H1 (cell line): ENCODE data around the gene CHRM4. TPM values are rescaled to one million over a fixed set of nuclear protein-coding genes. Genes with fewer than 3 reads are reported as not detected.

Experiments used
- CTCF ChIA-PET: fragments of 300-600 bp; sonication (Branson Sonifier 250); formaldehyde crosslinking; loops from one replicate; lab custom pipeline; 2021; ENCODE audit not compliant: partially characterized antibody; lab: Charles Lee
- POLR2A ChIA-PET: fragments of 300-600 bp; sonication (Branson Sonifier 250); formaldehyde crosslinking; loops from one replicate; lab custom pipeline; 2021; ENCODE audit warnings: inconsistent platforms; ENCODE audit not compliant: partially characterized antibody; lab: Charles Lee
- DNase-seq, 2 experiments: peaks; one replicate each; pipeline versions ENCODE4 v3.0.0 to v3.0.0-alpha.2; 2010 to 2022; ENCODE audit warnings: low spot score in 2 of 2, low read depth in 1 of 2, mixed read lengths in 1 of 2
- FAIRE-seq: peaks from 2 replicates; lab custom pipeline; 2011; peaks lifted over from hg19 to GRCh38; lab: Jason Lieb, UNC
- H2AFZ ChIP-seq: 2 replicates; pipeline ENCODE4 v1.8.1; 2012; ENCODE audit warnings: low read length, inconsistent platforms
- H2AK5ac ChIP-seq: 2 replicates; pipeline ENCODE4 v1.6.1; 2013; ENCODE audit warnings: low read depth, low read length
- H2BK120ac ChIP-seq: replicated peaks from 2 replicates; pipeline ENCODE3; 2013; ENCODE audit warnings: low read depth, low read length, inconsistent platforms
- H2BK12ac ChIP-seq: 2 replicates; pipeline ENCODE4 v1.6.1; 2013; ENCODE audit warnings: low read depth, low read length
- H2BK15ac ChIP-seq: 2 replicates; pipeline ENCODE4 v1.6.1; 2013; ENCODE audit warnings: low read length
- H2BK20ac ChIP-seq: 2 replicates; pipeline ENCODE4 v1.6.1; 2013; ENCODE audit warnings: low read length
- H2BK5ac ChIP-seq: 2 replicates; pipeline ENCODE4 v1.6.1; 2013; ENCODE audit warnings: low read depth, low read length
- H3K14ac ChIP-seq: 2 replicates; pipeline ENCODE4 v1.6.1; 2013; ENCODE audit warnings: inconsistent platforms; ENCODE audit not compliant: insufficient read length
- H3K18ac ChIP-seq: 2 replicates; pipeline ENCODE4 v1.6.1; 2013; ENCODE audit warnings: low read length; ENCODE audit errors: extremely low read depth
- H3K23ac ChIP-seq: 2 replicates; pipeline ENCODE4 v1.6.1; 2013; ENCODE audit warnings: inconsistent platforms; ENCODE audit not compliant: insufficient read length
- H3K23me2 ChIP-seq: 2 replicates; pipeline ENCODE4 v1.6.1; 2013; ENCODE audit warnings: low read depth, low read length
- H3K27ac ChIP-seq: 2 replicates; pipeline ENCODE4 v1.6.1; 2011; ENCODE audit warnings: low read depth, low read length, inconsistent platforms
- H3K27me3 ChIP-seq, 4 experiments: replicated peaks in 1 of 4; 1 replicate in 1 of 4; 2 replicates in 3 of 4; pipeline versions ENCODE4 v1.6.1 to v1.8.1; 2011 to 2013; ENCODE audit warnings: low read length in 3 of 4, mild to moderate bottlenecking in 3 of 4, inconsistent platforms in 2 of 4, mixed read lengths in 2 of 4, moderate library complexity in 1 of 4; ENCODE audit not compliant: control insufficient read depth in 3 of 4, insufficient read depth in 3 of 4; ENCODE audit errors: extremely low read depth in 1 of 4
- H3K36me3 ChIP-seq, 4 experiments: 2 replicates each; pipeline versions ENCODE4 v1.6.1 to v1.8.1; 2011 to 2013; ENCODE audit warnings: mild to moderate bottlenecking in 4 of 4, low read length in 3 of 4, moderate library complexity in 2 of 4, control low read depth in 1 of 4, inconsistent platforms in 1 of 4; ENCODE audit not compliant: insufficient read depth in 4 of 4, control insufficient read depth in 2 of 4
- H3K4ac ChIP-seq: replicated peaks from 2 replicates; pipeline ENCODE3; 2013; ENCODE audit warnings: low read length, low read depth, mixed read lengths, inconsistent platforms; ENCODE audit not compliant: insufficient read length
- H3K4me1 ChIP-seq, 4 experiments: replicated peaks in 1 of 4; 1 replicate in 1 of 4; 2 replicates in 3 of 4; pipeline versions ENCODE4 v1.6.1 to v1.8.1; 2011 to 2013; ENCODE audit warnings: low read length in 3 of 4, inconsistent platforms in 2 of 4, mixed read lengths in 1 of 4; ENCODE audit not compliant: insufficient read depth in 4 of 4, control insufficient read depth in 3 of 4
- H3K4me2 ChIP-seq, 2 experiments: 2 replicates each; pipeline versions ENCODE4 v1.6.1 to v1.8.1; 2011 to 2013; ENCODE audit warnings: low read depth in 2 of 2, low read length in 2 of 2, control low read depth in 1 of 2, inconsistent platforms in 1 of 2, mild to moderate bottlenecking in 1 of 2; ENCODE audit not compliant: insufficient read depth in 1 of 2
- H3K4me3 ChIP-seq, 4 experiments: fragments of 200-600, 300-600 bp in 1 of 4; sonication (generic), shearing (Covaris generic), sonication (Bioruptor Twin) in 1 of 4; 2 replicates each; pipeline versions ENCODE4 v1.5.1 to v1.8.1; 2011 to 2016; ENCODE audit warnings: low read length in 4 of 4, low read depth in 3 of 4, control low read depth in 2 of 4, inconsistent platforms in 2 of 4, mild to moderate bottlenecking in 2 of 4, mixed read lengths in 1 of 4, moderate library complexity in 1 of 4; ENCODE audit not compliant: insufficient read depth in 2 of 4; ENCODE audit errors: extremely low read depth in 1 of 4
- H3K56ac ChIP-seq: replicated peaks from 2 replicates; pipeline ENCODE3; 2013; ENCODE audit warnings: low read depth, mild to moderate bottlenecking, mixed read lengths, low read length, inconsistent platforms; ENCODE audit not compliant: insufficient read length
- H3K79me1 ChIP-seq: 2 replicates; pipeline ENCODE4 v1.6.1; 2013; ENCODE audit warnings: low read depth, low read length, control low read depth
- H3K79me2 ChIP-seq, 2 experiments: 2 replicates each; pipeline versions ENCODE4 v1.6.1 to v1.8.1; 2012 to 2013; ENCODE audit warnings: low read length in 2 of 2, mild to moderate bottlenecking in 2 of 2, inconsistent platforms in 1 of 2; ENCODE audit not compliant: insufficient read depth in 2 of 2, control insufficient read depth in 1 of 2
- H3K9ac ChIP-seq, 4 experiments: replicated peaks in 1 of 4; 1 replicate in 1 of 4; 2 replicates in 3 of 4; pipeline versions ENCODE4 v1.6.1 to v1.8.1; 2011 to 2013; ENCODE audit warnings: low read depth in 3 of 4, low read length in 3 of 4, control low read depth in 2 of 4, mild to moderate bottlenecking in 2 of 4, moderate library complexity in 2 of 4, inconsistent platforms in 1 of 4; ENCODE audit errors: extremely low read depth in 1 of 4
- H3K9me3 ChIP-seq, 2 experiments: 2 replicates each; pipeline versions ENCODE4 v1.6.1 to v1.8.1; 2012 to 2013; ENCODE audit warnings: mild to moderate bottlenecking in 2 of 2, moderate library complexity in 2 of 2, control low read depth in 1 of 2, inconsistent platforms in 1 of 2, low read depth in 1 of 2, low read length in 1 of 2, mixed read lengths in 1 of 2; ENCODE audit not compliant: insufficient read depth in 2 of 2
- H4K20me1 ChIP-seq, 2 experiments: replicated peaks in 1 of 2; 2 replicates each; pipeline versions ENCODE3 to v1.8.1; 2011 to 2013; ENCODE audit warnings: inconsistent platforms in 2 of 2, low read length in 2 of 2, mild to moderate bottlenecking in 1 of 2; ENCODE audit not compliant: insufficient read depth in 2 of 2, control insufficient read depth in 1 of 2
- H4K5ac ChIP-seq: 2 replicates; pipeline ENCODE4 v1.6.1; 2013; ENCODE audit warnings: low read length, low read depth, mixed read lengths, inconsistent platforms; ENCODE audit not compliant: insufficient read length
- H4K8ac ChIP-seq: 2 replicates; pipeline ENCODE4 v1.8.0; 2013; ENCODE audit warnings: mild to moderate bottlenecking, moderate library complexity, low read length, inconsistent platforms; ENCODE audit not compliant: insufficient read depth; ENCODE audit errors: extremely low read depth
- H4K91ac ChIP-seq: replicated peaks from 2 replicates; pipeline ENCODE3; 2013; ENCODE audit warnings: low read length, mixed read lengths, inconsistent platforms; ENCODE audit not compliant: insufficient read length
- ASH2L ChIP-seq: fragments of 200-600, 300-600 bp; sonication (generic); IDR thresholded peaks from one replicate; pipeline ENCODE4 v1.7.1; 2017; ENCODE audit warnings: low read length
- CHD1 ChIP-seq: IDR thresholded peaks from 2 replicates; pipeline ENCODE4 v1.6.1; 2012; ENCODE audit warnings: low read depth, low read length, improper control_type of control experiment
- CTBP2 ChIP-seq: IDR thresholded peaks from 2 replicates; pipeline ENCODE4 v1.7.0; 2011; ENCODE audit warnings: borderline replicate concordance, mild to moderate bottlenecking, moderate library complexity, mixed read lengths, low read length; ENCODE audit not compliant: insufficient read depth, insufficient read length
- EP300 ChIP-seq, 2 experiments: IDR thresholded peaks; 1 replicate in 1 of 2; 2 replicates in 1 of 2; pipeline ENCODE4 v1.6.1; 2011 to 2012; ENCODE audit warnings: low read depth in 2 of 2, low read length in 2 of 2, mild to moderate bottlenecking in 2 of 2, borderline replicate concordance in 1 of 2, inconsistent platforms in 1 of 2, moderate library complexity in 1 of 2
- HDAC2 ChIP-seq, 2 experiments: fragments of 300-600 bp in 1 of 2; sonication (generic) in 1 of 2; IDR thresholded peaks; 2 replicates each; pipeline ENCODE4 v1.6.1; 2011 to 2012; ENCODE audit warnings: low read depth in 2 of 2, low read length in 2 of 2, mild to moderate bottlenecking in 2 of 2, moderate library complexity in 2 of 2, borderline replicate concordance in 1 of 2, inconsistent platforms in 1 of 2
- JUN ChIP-seq: IDR thresholded peaks from 2 replicates; pipeline ENCODE4 v1.6.1; 2011; ENCODE audit warnings: low read depth, mild to moderate bottlenecking, improper control_type of control experiment, low read length
- JUND ChIP-seq: IDR thresholded peaks from 2 replicates; pipeline ENCODE4 v1.6.1; 2011; ENCODE audit warnings: mild to moderate bottlenecking, improper control_type of control experiment, low read length
- MAFK ChIP-seq: IDR thresholded peaks from 2 replicates; pipeline ENCODE4 v1.6.1; 2012; ENCODE audit warnings: low read depth, mild to moderate bottlenecking, improper control_type of control experiment, low read length
- NANOG ChIP-seq: IDR thresholded peaks from 2 replicates; pipeline ENCODE4 v1.6.1; 2011; ENCODE audit warnings: low read length, low read depth, mild to moderate bottlenecking, inconsistent platforms; ENCODE audit not compliant: insufficient read depth, poor library complexity, severe bottlenecking
- NRF1 ChIP-seq: IDR thresholded peaks from 2 replicates; pipeline ENCODE4 v1.6.1; 2011; ENCODE audit warnings: mild to moderate bottlenecking, low read depth, low read length, improper control_type of control experiment
- RXRA ChIP-seq: IDR thresholded peaks from 2 replicates; pipeline ENCODE4 v1.6.1; 2011; ENCODE audit warnings: low read depth, mild to moderate bottlenecking, low read length, moderate library complexity; ENCODE audit not compliant: insufficient read depth
- SIRT6 ChIP-seq: IDR thresholded peaks from one replicate; pipeline ENCODE4 v1.7.1; 2012; ENCODE audit warnings: low read length, inconsistent platforms
- SP4 ChIP-seq: IDR thresholded peaks from 2 replicates; pipeline ENCODE4 v1.6.1; 2012; ENCODE audit warnings: low read length, inconsistent platforms
- TAF1 ChIP-seq: IDR thresholded peaks from 2 replicates; pipeline ENCODE4 v1.6.1; 2011; ENCODE audit warnings: mild to moderate bottlenecking, low read depth, low read length
- WGBS, 2 experiments: shearing (Covaris generic) in 1 of 2; methylation state at CpG; one replicate each; pipeline versions ENCODE4 v1.1.6 to v1.1.7; 2013 to 2015; ENCODE audit warnings: low lambda C conversion rate in 2 of 2, mixed read lengths in 2 of 2, inconsistent platforms in 1 of 2, low coverage in 1 of 2, missing lambda C conversion rate in 1 of 2; ENCODE audit not compliant: insufficient replicate concordance in 2 of 2, insufficient coverage in 1 of 2, insufficient read length in 1 of 2; ENCODE audit errors: extremely low coverage in 1 of 2, missing lambda C conversion rate in 1 of 2; 5-methylcytosine and 5-hydroxymethylcytosine counted together
- polyA plus RNA-seq, 7 experiments: library from polyadenylated mRNA; depleted of rRNA in 3 of 7; stranded (reverse) in 5 of 7; unstranded in 2 of 7; fragments of >200 nt in 5 of 7; fragments of 200-250 nt in 2 of 7; gene quantifications; 1 replicate in 5 of 7; 2 replicates in 1 of 7; 4 replicates in 1 of 7; pipeline versions ENCODE4 v1.2.1 to v1.2.3, GENCODE V29; 2011 to 2013; ENCODE audit warnings: missing spikeins in 2 of 7, mixed read lengths in 2 of 7
- total RNA-seq: library from RNA; stranded (reverse); fragmentation: NEBNext Ultra II Directional; extraction: Animal tissue kit (Norgen Biotek cat#: 25700); gene quantifications from 2 replicates; pipeline ENCODE4 v1.2.1, GENCODE V29; 2021

The CHRM4 gene
- total and polyA plus RNA-seq, 2 of the 8 experiments (the other 6 are each of a cell fraction or from before 2014, with no cell fraction given) = 1.1 to 1.3 TPM

DNA sequence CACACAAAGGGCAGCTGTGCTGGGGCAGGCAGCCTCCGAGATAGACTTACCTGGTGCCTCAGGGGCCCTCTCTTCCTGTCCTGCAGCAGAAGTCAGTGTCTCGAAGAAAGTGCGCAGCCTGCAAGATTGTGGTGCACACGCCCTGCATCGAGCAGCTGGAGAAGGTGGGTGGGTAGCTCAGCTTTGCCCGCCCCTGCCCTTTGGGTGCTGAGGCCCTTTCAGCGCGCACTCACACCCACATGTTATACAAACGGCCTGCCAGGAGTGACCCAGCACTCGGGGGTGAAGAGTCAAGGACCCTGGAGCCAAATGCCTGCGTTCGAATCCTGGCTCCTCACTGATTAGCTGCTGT is 23.7 kb downstream of the CHRM4 start:
- no peak overlapping the region for H4K8ac ChIP-seq
- no peak overlapping the region for H2AFZ ChIP-seq
- H3K27ac ChIP-seq = no peak overlapping the region
- no peaks in the 10 kb centered on the region for H3K27me3 ChIP-seq
- no peak overlapping the region for H2BK120ac ChIP-seq
- H3K4me3 ChIP-seq = no peak overlapping the region
- DNase-seq (no peak), FAIRE-seq (no peak)
- no peak overlapping the region for H3K4me2 ChIP-seq
- no peak overlapping the region for H3K14ac ChIP-seq
- ChIA-PET POLR2A (interaction anchor here (1.4 to 1.6 kb wide), 2 partner anchors 8 to 125 kb away, joined by 3 to 4 read pairs; no protein-coding TSS in a partner anchor), CTCF (interaction anchor here (0.7 to 44.5 kb wide), 18 partner anchors 10 to 471 kb away, joined by 3 to 1004 read pairs (median 5); partner anchors contain the start of genes CHRM4 and DGKZ)
- H2BK12ac ChIP-seq = no peak overlapping the region
- H4K20me1 ChIP-seq = peaks cover 8 to 26% of the 10 kb centered on the region in 2 experiments
- H3K79me1 ChIP-seq = peaks cover 13% of the 10 kb centered on the region
- H3K18ac ChIP-seq = no peak overlapping the region
- no peaks in the 10 kb centered on the region for H3K9me3 ChIP-seq
- no peak overlapping the region for H3K9ac ChIP-seq
- H3K36me3 ChIP-seq = peaks cover 2 to 12% (median 4%) of the 10 kb centered on the region in 4 experiments; a peak in 5 of 8 replicates
- H2BK15ac ChIP-seq = no peak overlapping the region
- H3K4me1 ChIP-seq = peaks cover 0 to 14% (median 5%) of the 10 kb centered on the region in 4 experiments; a peak in 5 of 7 replicates
- H4K5ac ChIP-seq = no peak overlapping the region
- no peak overlapping the region for H3K23ac ChIP-seq
- H2AK5ac ChIP-seq = no peak overlapping the region
- H3K79me2 ChIP-seq = peaks cover 0 to 22% of the 10 kb centered on the region in 2 experiments; a peak in 2 of 4 replicates
- no peak overlapping the region for H3K4ac ChIP-seq
- H2BK20ac ChIP-seq = no peak overlapping the region
- WGBS, 2 experiments = 93% methylated on average over 12 of the region's 12 CpGs; no CpG with 5 or more reads in 1 of the 2 experiments
- H3K56ac ChIP-seq = no peak overlapping the region
- no peaks in the 10 kb centered on the region for H3K23me2 ChIP-seq
- no peak overlapping the region for H4K91ac ChIP-seq
- no peak overlapping the region for H2BK5ac ChIP-seq
- TF ChIP-seq RXRA = no peak
- TF ChIP-seq JUND = no peak
- no peak for TF ChIP-seq NANOG
- no peak for TF ChIP-seq CHD1
- no peak for TF ChIP-seq EP300 (IDR thresholded peaks at IDR 0.05; ENCODE audit: borderline replicate concordance in 1 of 2, low read depth in 2 of 2, low read length in 2 of 2)
- TF ChIP-seq MAFK = no peak
- TF ChIP-seq HDAC2 (IDR thresholded peaks at IDR 0.05; ENCODE audit: borderline replicate concordance in 1 of 2, low read depth in 2 of 2, low read length in 2 of 2) = no peak
- no peak for TF ChIP-seq CTBP2
- no peak for TF ChIP-seq TAF1
- no peak for TF ChIP-seq NRF1
- no peak for TF ChIP-seq JUN
- TF ChIP-seq SIRT6 = no peak
- no peak for TF ChIP-seq ASH2L
- TF ChIP-seq SP4 = no peak
